Astrocyte (in vitro differentiated cells and primary cell): ENCODE results near the gene PCDHGA12. TPM values are rescaled to one million over a fixed set of nuclear protein-coding genes. Genes with fewer than 3 reads are reported as not detected.

Experiments
- DNase-seq: peaks from one replicate; pipeline ENCODE4 v3.0.0-alpha.2; 2010; ENCODE audit warnings: low read depth
- FAIRE-seq: peaks from 2 replicates; lab custom pipeline; 2011; peaks lifted over from hg19 to GRCh38; lab: Jason Lieb, UNC
- H2AFZ ChIP-seq: 2 replicates; pipeline ENCODE4 v1.6.0; 2012; ENCODE audit warnings: low read depth, low read length, inconsistent platforms
- H3K27ac ChIP-seq: 2 replicates; pipeline ENCODE4 v1.5.1; 2011; ENCODE audit warnings: low read depth, low read length, inconsistent platforms
- H3K27me3 ChIP-seq: 2 replicates; pipeline ENCODE4 v1.6.0; 2011; ENCODE audit warnings: low read length, inconsistent platforms; ENCODE audit not compliant: insufficient read depth
- H3K36me3 ChIP-seq: 2 replicates; pipeline ENCODE4 v1.5.1; 2011; ENCODE audit warnings: low read length, inconsistent platforms; ENCODE audit not compliant: insufficient read depth
- H3K4me1 ChIP-seq: 2 replicates; pipeline ENCODE4 v1.5.1; 2011; ENCODE audit warnings: low read length, inconsistent platforms; ENCODE audit not compliant: insufficient read depth
- H3K4me2 ChIP-seq: 2 replicates; pipeline ENCODE4 v1.6.0; 2012; ENCODE audit warnings: low read length, inconsistent platforms
- H3K4me3 ChIP-seq: 2 replicates; pipeline ENCODE4 v1.5.1; 2011; ENCODE audit warnings: low read depth, mild to moderate bottlenecking, low read length, inconsistent platforms; ENCODE audit not compliant: insufficient read depth
- H3K79me2 ChIP-seq: 2 replicates; pipeline ENCODE4 v1.6.0; 2012; ENCODE audit warnings: mild to moderate bottlenecking, low read length, inconsistent platforms; ENCODE audit not compliant: insufficient read depth
- H3K9ac ChIP-seq: 2 replicates; pipeline ENCODE4 v1.6.0; 2012; ENCODE audit warnings: mild to moderate bottlenecking, low read length, inconsistent platforms
- H3K9me3 ChIP-seq: 2 replicates; pipeline ENCODE4 v1.5.1; 2012; ENCODE audit warnings: low read depth, mild to moderate bottlenecking, low read length, inconsistent platforms; ENCODE audit not compliant: insufficient read depth
- H4K20me1 ChIP-seq: 2 replicates; pipeline ENCODE4 v1.6.0; 2012; ENCODE audit warnings: low read length, inconsistent platforms; ENCODE audit not compliant: insufficient read depth
- H3K27ac Mint-ChIP-seq: one replicate; pipeline ENCODE4 v1.8.0; 2021; ENCODE audit warnings: mild to moderate bottlenecking, mixed read lengths; ENCODE audit not compliant: unreplicated experiment
- H3K27me3 Mint-ChIP-seq: one replicate; pipeline ENCODE4 v1.8.0; 2021; ENCODE audit warnings: low read depth, mixed read lengths; ENCODE audit not compliant: unreplicated experiment
- H3K36me3 Mint-ChIP-seq: one replicate; pipeline ENCODE4 v1.8.0; 2021; ENCODE audit warnings: low read depth, mixed read lengths; ENCODE audit not compliant: unreplicated experiment
- H3K4me1 Mint-ChIP-seq: one replicate; pipeline ENCODE4 v1.8.0; 2021; ENCODE audit warnings: low read depth, mixed read lengths; ENCODE audit not compliant: unreplicated experiment
- H3K4me3 Mint-ChIP-seq: one replicate; pipeline ENCODE4 v1.8.0; 2021; ENCODE audit warnings: mild to moderate bottlenecking, moderate library complexity, mixed read lengths; ENCODE audit not compliant: unreplicated experiment
- H3K9me3 Mint-ChIP-seq: one replicate; pipeline ENCODE4 v1.8.0; 2021; ENCODE audit warnings: mild to moderate bottlenecking, mixed read lengths; ENCODE audit not compliant: unreplicated experiment
- CTCF ChIP-seq: IDR thresholded peaks from 2 replicates; pipeline ENCODE4 v1.5.1; 2011; ENCODE audit warnings: low read depth, mild to moderate bottlenecking, inconsistent platforms, low read length, moderate library complexity; ENCODE audit not compliant: insufficient read depth
- EZH2 ChIP-seq: IDR thresholded peaks from 2 replicates; pipeline ENCODE4 v1.6.1; 2012; ENCODE audit warnings: mild to moderate bottlenecking, low read length, inconsistent platforms; ENCODE audit not compliant: insufficient read depth
- total RNA-seq: library from RNA; stranded (reverse); gene quantifications from 2 replicates; pipeline ENCODE4 v1.2.1, GENCODE V29; 2021

PCDHGA12 gene
- total RNA-seq, 1 donor from 2014 or later, result 1.6 TPM

- no peak for DNase-seq
- H4K20me1 ChIP-seq, result no peaks in the 10 kb centered on the region
- H3K9me3 Mint-ChIP-seq, result peaks cover 43% of the 10 kb centered on the region
- H3K27me3 Mint-ChIP-seq, result no peaks in the 10 kb centered on the region
- no peaks in the 10 kb centered on the region for H3K36me3 ChIP-seq
- no peak for FAIRE-seq
- H3K27ac ChIP-seq, result no peak overlapping the region
- no peak overlapping the region for H2AFZ ChIP-seq
- H3K4me1 Mint-ChIP-seq, result peaks cover 1% of the 10 kb centered on the region
- no peak overlapping the region for H3K4me3 ChIP-seq
- H3K79me2 ChIP-seq, result no peaks in the 10 kb centered on the region
- no peak overlapping the region for H3K9ac ChIP-seq
- peaks cover 24% of the 10 kb centered on the region for H3K36me3 Mint-ChIP-seq
- no peak overlapping the region for H3K4me3 Mint-ChIP-seq
- H3K4me1 ChIP-seq, result no peaks in the 10 kb centered on the region
- no peak overlapping the region for H3K4me2 ChIP-seq
- no peak overlapping the region for H3K27ac Mint-ChIP-seq
- H3K9me3 ChIP-seq, result peaks cover 48% of the 10 kb centered on the region
- no peaks in the 10 kb centered on the region for H3K27me3 ChIP-seq
- TF ChIP-seq EZH2 (no peak), CTCF (no peak)
Observed at GRCh38 chr5:141389153-141390042, 40.9 kb upstream of the PCDHGA12 start.

GRCh38 chr5:141392429-141393198 lies 37.7 kb upstream of the PCDHGA12 start, which contains the start of gene PCDHGA8:
Gene PCDHGA8, plus strand, starts transcription at chr5:141392633. Its CDS starts 181 bp downstream, at chr5:141392814.
- no peaks in the 10 kb centered on the region for H3K36me3 ChIP-seq
- no peaks in the 10 kb centered on the region for H4K20me1 ChIP-seq
- H3K9me3 ChIP-seq, result peaks cover 47% of the 10 kb centered on the region
- no peak within 1 kb of the TSS for H3K4me3 ChIP-seq
- H3K4me2 ChIP-seq, result no peak within 1 kb of the TSS
- peaks cover 44% of the 10 kb centered on the region for H3K9me3 Mint-ChIP-seq
- no peak within 1 kb of the TSS for H3K9ac ChIP-seq
- H3K4me3 Mint-ChIP-seq, result no peak within 1 kb of the TSS
- H3K36me3 Mint-ChIP-seq, result peaks cover 28% of the 10 kb centered on the region
- no peak for DNase-seq
- no peaks in the 10 kb centered on the region for H3K27me3 ChIP-seq
- H3K4me1 ChIP-seq, result no peaks in the 10 kb centered on the region
- no peaks in the 10 kb centered on the region for H3K79me2 ChIP-seq
- FAIRE-seq, result no peak
- peak within 1 kb of the TSS; percentile 20 for H2AFZ ChIP-seq
- H3K4me1 Mint-ChIP-seq, result peaks cover 1% of the 10 kb centered on the region
- no peak within 1 kb of the TSS for H3K27ac Mint-ChIP-seq
- TF ChIP-seq CTCF (no peak), EZH2 (no peak)
- no peaks in the 10 kb centered on the region for H3K27me3 Mint-ChIP-seq
- no peak within 1 kb of the TSS for H3K27ac ChIP-seq
